ENCODE results near the gene SLC9A3.

GRCh38 chr5:489689-490080 lies 34.6 kb downstream of the SLC9A3 start:
- TF ChIP-seq CTCF (conservative IDR thresholded peaks at IDR 0.05 in 1 of 2, IDR thresholded peaks at IDR 0.05 in 1 of 2; ENCODE audit: extremely low read depth in 1 of 2, insufficient read depth in 1 of 2, low read depth in 1 of 2, low read length in 2 of 2) (no peak), EZH2 (IDR thresholded peaks at IDR 0.05; ENCODE audit: borderline replicate concordance, low read length) (no peak)

Data from mammary epithelial cell (primary cell).